Neural cell (in vitro differentiated cells): ENCODE results near the gene RNF19B. TPM values are rescaled to one million over a fixed set of nuclear protein-coding genes. Genes with fewer than 3 reads are reported as not detected.

Experiments used
- H2AFZ ChIP-seq: fragments of 200-600, 300-800 bp; sonication (generic), shearing (Covaris generic); 2 replicates; pipeline ENCODE4 v1.6.0; 2014; ENCODE audit warnings: low read depth, mild to moderate bottlenecking, antibody characterized with exemption, low read length, moderate library complexity
- H3F3A ChIP-seq: fragments of 200-600 bp; shearing (Covaris generic); 2 replicates; pipeline ENCODE4 v1.6.1; 2016; ENCODE audit warnings: mild to moderate bottlenecking, moderate library complexity, mixed read lengths, antibody characterized with exemption, low read length; ENCODE audit not compliant: insufficient read depth, poor library complexity, severe bottlenecking
- H3K27ac ChIP-seq: fragments of 200-600, 300-800 bp; sonication (generic), shearing (Covaris generic); 2 replicates; pipeline ENCODE4 v1.5.1; 2014; ENCODE audit warnings: mild to moderate bottlenecking, low read length, moderate library complexity
- H3K27me3 ChIP-seq: fragments of 300-800, 200-600 bp; sonication (generic), shearing (Covaris generic); 2 replicates; pipeline ENCODE4 v1.6.0; 2014; ENCODE audit warnings: mild to moderate bottlenecking, low read depth, low read length, moderate library complexity; ENCODE audit not compliant: insufficient read depth
- H3K36me3 ChIP-seq: fragments of 300-800, 200-600 bp; sonication (generic), shearing (Covaris generic); 2 replicates; pipeline ENCODE4 v1.5.1; 2014; ENCODE audit warnings: mild to moderate bottlenecking, antibody characterized with exemption, low read length, moderate library complexity; ENCODE audit not compliant: insufficient read depth
- H3K4me2 ChIP-seq: fragments of 300-800, 200-600 bp; sonication (generic), shearing (Covaris generic); 2 replicates; pipeline ENCODE4 v1.6.0; 2014; ENCODE audit warnings: mild to moderate bottlenecking, low read length
- H3K4me3 ChIP-seq: fragments of 300-800, 200-600 bp; sonication (generic), shearing (Covaris generic); 2 replicates; pipeline ENCODE4 v1.5.1; 2014; ENCODE audit warnings: mild to moderate bottlenecking, low read length, moderate library complexity
- H3K79me2 ChIP-seq: fragments of 200-600 bp; shearing (Covaris generic); replicated peaks from 2 replicates; pipeline ENCODE4 v1.6.0; 2014; ENCODE audit warnings: mild to moderate bottlenecking, low read length, moderate library complexity; ENCODE audit not compliant: insufficient read depth
- H3K9ac ChIP-seq: fragments of 300-800, 200-600 bp; sonication (generic), shearing (Covaris generic); 2 replicates; pipeline ENCODE4 v1.6.1; 2016; ENCODE audit warnings: mild to moderate bottlenecking, low read length, mixed read lengths
- H3K9me2 ChIP-seq: fragments of 200-600 bp; shearing (Covaris generic); 2 replicates; pipeline ENCODE4 v1.6.1; 2016; ENCODE audit warnings: mild to moderate bottlenecking, low read length, mixed read lengths; ENCODE audit not compliant: insufficient read depth
- H3K9me3 ChIP-seq: fragments of 200-600, 300-800 bp; sonication (generic), shearing (Covaris generic); 2 replicates; pipeline ENCODE4 v1.6.1; 2016; ENCODE audit warnings: mild to moderate bottlenecking, mixed run types, low read length, moderate library complexity, mixed read lengths
- H4K20me1 ChIP-seq: fragments of 200-600 bp; shearing (Covaris generic); 2 replicates; pipeline ENCODE4 v1.6.1; 2016; ENCODE audit warnings: mild to moderate bottlenecking, mixed run types; ENCODE audit not compliant: insufficient read depth
- EP300 ChIP-seq: fragments of 450-650 bp; conservative IDR thresholded peaks from 2 replicates; pipeline ENCODE4 v1.6.1; 2014; ENCODE audit warnings: antibody characterized with exemption, mild to moderate bottlenecking, moderate library complexity; ENCODE audit not compliant: poor library complexity, severe bottlenecking
- EZH2 ChIP-seq: fragments of 200-600, 300-800 bp; shearing (Covaris generic), sonication (generic); IDR thresholded peaks from 2 replicates; pipeline ENCODE4 v1.6.1; 2014; ENCODE audit warnings: antibody characterized with exemption, low read length, borderline replicate concordance, mild to moderate bottlenecking; ENCODE audit not compliant: insufficient read depth, poor library complexity, severe bottlenecking
- MXI1 ChIP-seq: fragments of 450-650 bp; conservative IDR thresholded peaks from 2 replicates; pipeline ENCODE4 v1.6.1; 2014; ENCODE audit warnings: antibody characterized with exemption, mild to moderate bottlenecking; ENCODE audit not compliant: poor library complexity, severe bottlenecking
- POLR2AphosphoS5 ChIP-seq: IDR thresholded peaks from 2 replicates; pipeline ENCODE4 v1.6.1; 2012
- RAD21 ChIP-seq: fragments of 450-650 bp; conservative IDR thresholded peaks from 2 replicates; pipeline ENCODE4 v1.6.1; 2014; ENCODE audit warnings: antibody characterized with exemption, mild to moderate bottlenecking, moderate library complexity
- REST ChIP-seq: IDR thresholded peaks from 2 replicates; pipeline ENCODE4 v1.6.1; 2012; ENCODE audit warnings: borderline replicate concordance
- SMC3 ChIP-seq: fragments of 450-650 bp; conservative IDR thresholded peaks from 2 replicates; pipeline ENCODE4 v1.6.1; 2014; ENCODE audit warnings: antibody characterized with exemption, mild to moderate bottlenecking, moderate library complexity; ENCODE audit not compliant: poor library complexity
- TAF1 ChIP-seq: IDR thresholded peaks from 2 replicates; pipeline ENCODE4 v1.6.1; 2012; ENCODE audit warnings: low read depth
- polyA plus RNA-seq: library from polyadenylated mRNA; depleted of rRNA; stranded (reverse); fragments of >200 nt; gene quantifications from 2 replicates; pipeline ENCODE4 v1.2.3, GENCODE V29; 2014
- TF ChIP-seq, protein P1 (sequence below): fragments of 450-650 bp; IDR thresholded peaks from 2 replicates; pipeline ENCODE4 v1.5.1; 2014; ENCODE audit warnings: antibody characterized with exemption, mild to moderate bottlenecking, moderate library complexity; ENCODE audit not compliant: poor library complexity, severe bottlenecking

The RNF19B gene
- polyA plus RNA-seq, 1 donor from 2014 or later = 22.1 TPM

DNA sequence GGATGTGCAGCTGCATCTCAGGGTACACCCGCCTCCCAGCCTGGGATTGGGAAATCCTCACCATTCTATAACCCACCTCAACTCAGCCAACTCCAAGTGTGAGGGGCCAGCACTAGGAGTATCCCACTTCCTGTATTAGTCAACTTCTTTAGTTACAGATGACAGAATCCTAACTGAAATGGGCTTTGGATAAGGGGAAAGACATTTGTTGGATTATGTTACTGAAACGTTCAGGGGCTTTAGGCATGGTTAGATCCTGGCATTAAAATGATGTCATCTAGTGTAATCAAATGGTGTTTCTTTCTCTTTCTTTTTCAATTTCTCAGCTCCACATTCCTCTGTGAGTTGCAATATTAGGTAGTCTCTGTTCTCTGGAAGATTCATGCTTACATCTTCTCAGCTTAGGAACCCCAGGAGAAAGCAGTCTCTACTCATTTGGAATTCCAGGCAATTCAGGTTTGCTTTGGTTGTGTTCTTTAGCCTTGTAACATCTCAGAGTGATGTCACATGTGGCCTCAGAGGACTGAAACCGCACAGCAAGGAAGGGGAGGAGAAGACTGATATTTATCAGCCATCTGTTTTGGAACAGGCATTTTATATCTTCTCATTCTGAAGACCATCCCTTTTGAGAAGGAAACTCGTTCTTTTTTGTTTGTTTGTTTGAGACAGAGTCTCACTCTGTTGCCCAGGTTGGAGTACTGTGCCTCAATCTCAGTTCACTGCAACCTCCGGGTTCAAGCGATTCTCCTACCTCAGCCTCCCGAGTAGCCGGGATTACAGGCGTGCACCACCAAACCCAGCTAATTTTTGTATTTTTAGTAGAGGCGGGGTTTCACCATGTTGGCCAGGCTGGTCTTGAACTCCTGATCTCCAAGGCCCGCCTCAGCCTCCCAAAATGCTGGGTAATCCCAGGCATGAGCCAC is 44.5 kb downstream of the RNF19B start:
- H3K4me2 ChIP-seq = no peak overlapping the region

DNA sequence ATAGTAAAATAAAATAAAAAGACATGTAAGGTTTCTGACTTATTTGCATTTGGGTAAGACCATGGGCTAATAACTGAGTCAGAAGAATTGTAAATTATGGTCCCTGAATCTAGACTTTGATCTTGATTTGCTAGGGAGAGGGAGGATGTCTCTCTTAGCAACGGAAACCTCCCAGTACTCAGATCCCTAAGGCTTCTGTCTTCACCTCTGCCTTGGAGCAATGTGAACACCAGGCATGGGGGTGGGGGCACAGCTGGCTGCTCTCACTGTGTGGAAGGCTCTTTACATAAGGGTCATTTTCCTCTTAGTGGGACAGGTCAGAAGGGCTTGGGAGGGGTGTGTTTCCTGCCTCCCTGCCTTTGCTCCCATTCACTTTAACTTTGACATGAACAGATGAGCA is 46.4 kb downstream of the RNF19B start:
- H3K36me3 ChIP-seq = no peaks in the 10 kb centered on the region
- no peaks in the 10 kb centered on the region for H3F3A ChIP-seq
- no peak overlapping the region for H3K4me3 ChIP-seq
- no peaks in the 10 kb centered on the region for H3K27me3 ChIP-seq
- no peaks in the 10 kb centered on the region for H4K20me1 ChIP-seq
- H3K9ac ChIP-seq = no peak overlapping the region
- no peaks in the 10 kb centered on the region for H3K9me2 ChIP-seq
- H2AFZ ChIP-seq = no peak overlapping the region
- H3K27ac ChIP-seq = no peak overlapping the region
- TF ChIP-seq, protein P1, sequence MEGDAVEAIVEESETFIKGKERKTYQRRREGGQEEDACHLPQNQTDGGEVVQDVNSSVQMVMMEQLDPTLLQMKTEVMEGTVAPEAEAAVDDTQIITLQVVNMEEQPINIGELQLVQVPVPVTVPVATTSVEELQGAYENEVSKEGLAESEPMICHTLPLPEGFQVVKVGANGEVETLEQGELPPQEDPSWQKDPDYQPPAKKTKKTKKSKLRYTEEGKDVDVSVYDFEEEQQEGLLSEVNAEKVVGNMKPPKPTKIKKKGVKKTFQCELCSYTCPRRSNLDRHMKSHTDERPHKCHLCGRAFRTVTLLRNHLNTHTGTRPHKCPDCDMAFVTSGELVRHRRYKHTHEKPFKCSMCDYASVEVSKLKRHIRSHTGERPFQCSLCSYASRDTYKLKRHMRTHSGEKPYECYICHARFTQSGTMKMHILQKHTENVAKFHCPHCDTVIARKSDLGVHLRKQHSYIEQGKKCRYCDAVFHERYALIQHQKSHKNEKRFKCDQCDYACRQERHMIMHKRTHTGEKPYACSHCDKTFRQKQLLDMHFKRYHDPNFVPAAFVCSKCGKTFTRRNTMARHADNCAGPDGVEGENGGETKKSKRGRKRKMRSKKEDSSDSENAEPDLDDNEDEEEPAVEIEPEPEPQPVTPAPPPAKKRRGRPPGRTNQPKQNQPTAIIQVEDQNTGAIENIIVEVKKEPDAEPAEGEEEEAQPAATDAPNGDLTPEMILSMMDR = no peak
- H3K4me2 ChIP-seq = no peak overlapping the region
- no peaks in the 10 kb centered on the region for H3K9me3 ChIP-seq
- no peaks in the 10 kb centered on the region for H3K79me2 ChIP-seq

More for the DNA sequence above, 44.5 kb downstream of the RNF19B start:
- Histone ChIP-seq H3K4me3 (no peak overlapping the region), H2AFZ (no peak overlapping the region), H3K36me3 (no peaks in the 10 kb centered on the region), H3K9ac (no peak overlapping the region), H3K9me3 (no peaks in the 10 kb centered on the region), H3K27ac (no peak overlapping the region), H4K20me1 (no peaks in the 10 kb centered on the region), H3K79me2 (no peaks in the 10 kb centered on the region), H3K27me3 (peaks cover 10% of the 10 kb centered on the region), H3K9me2 (no peaks in the 10 kb centered on the region), H3F3A (no peaks in the 10 kb centered on the region)
- TF ChIP-seq REST (no peak), RAD21 (no peak), MXI1 (no peak), SMC3 (no peak), EP300 (no peak), POLR2AphosphoS5 (no peak), EZH2 (no peak), TAF1 (no peak)
- TF ChIP-seq, protein P1 = no peak
